NCI-H2081 (cell line): Measurements from ENCODE around the gene SLC25A13.

Source experiments
- DNase-seq, 2 experiments: peaks; one replicate each; lab custom pipeline; 2025; lab: John Stamatoyannopoulos, UW

Gene SLC25A13

GRCh38 chr7:96090756-96091155, 231.1 kb downstream of the SLC25A13 start:
- peak; percentile 74 to 93 for DNase-seq

GRCh38 chr7:96089511-96089910, 232.4 kb downstream of the SLC25A13 start:
- peak in 1 of 2 experiments; percentile 59 for DNase-seq

- DNase-seq = peak; percentile 39 to 80
Measured at GRCh38 chr7:96088579-96088978, 233.3 kb downstream of the SLC25A13 start.

GRCh38 chr7:96085953-96086352, 235.9 kb downstream of the SLC25A13 start:
- peak; percentile 66 to 91 for DNase-seq

GRCh38 chr7:96084881-96085553, 236.9 kb downstream of the SLC25A13 start:
- DNase-seq = peak; percentile 97 to 100

- peak; percentile 74 to 85 for DNase-seq
Measured at GRCh38 chr7:96080027-96080426, 241.9 kb downstream of the SLC25A13 start.

- DNase-seq = no peak
Measured at GRCh38 chr7:96076350-96076707, 245.6 kb downstream of the SLC25A13 start.

- peak; percentile 93 to 96 for DNase-seq
Measured at GRCh38 chr7:96075510-96076349, 246.2 kb downstream of the SLC25A13 start.

- DNase-seq = no peak
Measured at GRCh38 chr7:96074871-96075270, 247.0 kb downstream of the SLC25A13 start.
